ENCODE results near the gene PDE3A.

The PDE3A gene

GRCh38 chr12:20423557-20423956 is 55.2 kb downstream of the PDE3A start:
- Histone ChIP-seq H3K9ac (ENCODE audit: low read length in 2 of 2) (no peak overlapping the region), H3K4me1 (ENCODE audit: control insufficient read depth, insufficient read depth, low read length) (peaks cover 2% of the 10 kb centered on the region), H3K27me3 (ENCODE audit: control insufficient read depth in 1 of 2, insufficient read depth in 2 of 2, low read length in 2 of 2) (no peaks in the 10 kb centered on the region), H3K27ac (ENCODE audit: low read length) (no peak overlapping the region), H3K36me3 (ENCODE audit: control insufficient read depth in 2 of 2, insufficient read depth in 2 of 2, low read length in 2 of 2) (no peaks in the 10 kb centered on the region), H3K9me3 (ENCODE audit: control insufficient read depth in 2 of 2, low read length in 2 of 2) (no peaks in the 10 kb centered on the region), H3K4me3 (ENCODE audit: low read length in 2 of 2) (no peak overlapping the region)

GRCh38 chr12:20424841-20425240 is 56.5 kb downstream of the PDE3A start:
- no peaks in the 10 kb centered on the region for H3K27me3 ChIP-seq (ENCODE audit: control insufficient read depth in 1 of 2, insufficient read depth in 2 of 2, low read length in 2 of 2)
- no peak overlapping the region for H3K9ac ChIP-seq (ENCODE audit: low read length in 2 of 2)
- no peaks in the 10 kb centered on the region for H3K9me3 ChIP-seq (ENCODE audit: control insufficient read depth in 2 of 2, low read length in 2 of 2)
- peaks cover 2% of the 10 kb centered on the region for H3K4me1 ChIP-seq (ENCODE audit: control insufficient read depth, insufficient read depth, low read length)
- no peak overlapping the region for H3K4me3 ChIP-seq (ENCODE audit: low read length in 2 of 2)
- H3K36me3 ChIP-seq (ENCODE audit: control insufficient read depth in 2 of 2, insufficient read depth in 2 of 2, low read length in 2 of 2) = no peaks in the 10 kb centered on the region
- no peak overlapping the region for H3K27ac ChIP-seq (ENCODE audit: low read length)

DNA sequence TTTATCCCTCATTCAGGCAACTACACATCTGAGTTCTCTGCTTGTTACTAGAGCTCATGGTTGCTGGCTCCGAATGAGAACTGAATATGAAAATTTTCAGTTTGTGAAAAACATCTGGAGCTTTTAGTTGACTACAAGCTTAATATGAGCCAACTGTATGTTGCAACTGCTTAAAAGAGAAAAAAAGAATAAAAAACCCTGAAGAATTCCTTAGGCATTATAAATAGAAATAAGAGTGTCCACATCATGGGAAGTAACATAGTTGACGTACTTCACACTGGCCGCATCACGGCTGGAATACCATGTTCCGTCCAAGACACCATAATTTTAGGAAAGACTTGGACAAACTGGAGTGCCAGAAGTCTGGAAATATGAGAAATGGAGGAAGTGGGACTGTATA is 57.9 kb downstream of the PDE3A start:
- Histone ChIP-seq H3K36me3 (ENCODE audit: control insufficient read depth in 2 of 2, insufficient read depth in 2 of 2, low read length in 2 of 2) (no peaks in the 10 kb centered on the region), H3K4me3 (ENCODE audit: low read length in 2 of 2) (no peak overlapping the region), H3K4me1 (ENCODE audit: control insufficient read depth, insufficient read depth, low read length) (peaks cover 2% of the 10 kb centered on the region), H3K27ac (ENCODE audit: low read length) (no peak overlapping the region), H3K9ac (ENCODE audit: low read length in 2 of 2) (no peak overlapping the region), H3K27me3 (ENCODE audit: control insufficient read depth in 1 of 2, insufficient read depth in 2 of 2, low read length in 2 of 2) (no peaks in the 10 kb centered on the region), H3K9me3 (ENCODE audit: control insufficient read depth in 2 of 2, low read length in 2 of 2) (no peaks in the 10 kb centered on the region)

DNA sequence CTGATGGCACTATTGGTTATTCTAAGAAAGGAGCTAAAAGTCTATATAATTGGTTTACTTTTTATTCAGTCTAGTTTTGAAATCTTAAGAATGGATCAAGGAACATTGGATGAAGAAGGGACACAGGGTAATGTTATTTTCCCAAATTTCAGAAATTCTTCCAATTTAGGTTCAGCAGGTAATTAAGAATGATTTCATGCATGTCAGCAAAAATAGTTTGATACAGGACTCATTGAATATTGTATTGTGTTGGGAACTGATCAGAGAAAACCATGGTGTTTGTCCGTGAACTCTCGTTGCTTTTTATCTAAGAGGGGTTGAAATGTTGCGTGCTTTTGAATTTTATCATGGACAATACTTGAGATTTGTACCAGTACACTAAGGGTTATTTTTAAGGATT is 58.6 kb downstream of the PDE3A start:
- no peaks in the 10 kb centered on the region for H3K9me3 ChIP-seq (ENCODE audit: control insufficient read depth in 2 of 2, low read length in 2 of 2)
- H3K27ac ChIP-seq (ENCODE audit: low read length) = no peak overlapping the region
- no peak overlapping the region for H3K4me3 ChIP-seq (ENCODE audit: low read length in 2 of 2)
- H3K36me3 ChIP-seq (ENCODE audit: control insufficient read depth in 2 of 2, insufficient read depth in 2 of 2, low read length in 2 of 2) = no peaks in the 10 kb centered on the region
- no peaks in the 10 kb centered on the region for H3K27me3 ChIP-seq (ENCODE audit: control insufficient read depth in 1 of 2, insufficient read depth in 2 of 2, low read length in 2 of 2)
- peaks cover 2% of the 10 kb centered on the region for H3K4me1 ChIP-seq (ENCODE audit: control insufficient read depth, insufficient read depth, low read length)
- no peak overlapping the region for H3K9ac ChIP-seq (ENCODE audit: low read length in 2 of 2)

DNA sequence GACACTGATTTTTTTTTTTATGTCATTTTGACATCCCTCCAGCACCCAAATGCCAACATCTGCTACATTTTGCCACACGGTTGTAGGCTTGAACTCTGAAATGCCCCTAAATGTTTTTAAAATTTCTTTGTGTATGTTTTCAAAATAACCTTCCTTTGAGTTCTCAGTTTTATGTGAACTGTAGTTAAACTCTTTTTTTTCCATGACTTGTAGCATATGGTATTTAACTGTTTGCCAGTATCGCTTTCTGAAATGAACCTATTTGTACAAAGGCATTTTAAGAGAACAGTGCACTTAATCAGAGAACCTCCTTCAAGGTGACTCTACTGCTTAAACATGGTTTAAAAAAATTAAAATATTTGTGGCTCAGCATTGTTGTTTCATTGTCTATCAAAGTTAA is 61.5 kb downstream of the PDE3A start:
- H3K36me3 ChIP-seq (ENCODE audit: control insufficient read depth in 2 of 2, insufficient read depth in 2 of 2, low read length in 2 of 2) = no peaks in the 10 kb centered on the region
- H3K4me3 ChIP-seq (ENCODE audit: low read length in 2 of 2) = no peak overlapping the region
- H3K9ac ChIP-seq (ENCODE audit: low read length in 2 of 2) = no peak overlapping the region
- no peaks in the 10 kb centered on the region for H3K27me3 ChIP-seq (ENCODE audit: control insufficient read depth in 1 of 2, insufficient read depth in 2 of 2, low read length in 2 of 2)
- no peaks in the 10 kb centered on the region for H3K9me3 ChIP-seq (ENCODE audit: control insufficient read depth in 2 of 2, low read length in 2 of 2)
- no peaks in the 10 kb centered on the region for H3K4me1 ChIP-seq (ENCODE audit: control insufficient read depth, insufficient read depth, low read length)
- H3K27ac ChIP-seq (ENCODE audit: low read length) = no peak overlapping the region

DNA sequence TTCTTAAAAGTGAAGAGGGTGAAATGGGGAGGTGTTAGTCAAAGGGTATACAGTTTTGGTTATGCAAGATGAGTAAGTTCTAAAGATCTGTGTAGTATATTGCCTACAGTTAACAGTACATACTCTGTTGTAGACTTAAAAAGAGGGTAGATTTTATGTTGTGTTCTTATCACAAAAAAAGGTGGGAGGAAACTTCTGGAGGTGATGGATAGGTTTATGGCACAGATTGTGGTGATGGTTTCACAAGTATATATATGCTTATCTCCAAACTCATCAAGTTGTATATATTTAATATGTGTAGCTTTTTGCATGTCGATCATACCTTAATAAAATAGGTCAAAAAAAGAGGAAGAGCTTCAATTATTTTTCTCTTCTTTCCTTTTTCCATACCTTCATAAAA is 64.0 kb downstream of the PDE3A start:
- H3K27ac ChIP-seq (ENCODE audit: low read length) = no peak overlapping the region
- no peak overlapping the region for H3K4me3 ChIP-seq (ENCODE audit: low read length in 2 of 2)
- no peaks in the 10 kb centered on the region for H3K9me3 ChIP-seq (ENCODE audit: control insufficient read depth in 2 of 2, low read length in 2 of 2)
- no peak overlapping the region for H3K9ac ChIP-seq (ENCODE audit: low read length in 2 of 2)
- H3K4me1 ChIP-seq (ENCODE audit: control insufficient read depth, insufficient read depth, low read length) = no peaks in the 10 kb centered on the region
- H3K27me3 ChIP-seq (ENCODE audit: control insufficient read depth in 1 of 2, insufficient read depth in 2 of 2, low read length in 2 of 2) = no peaks in the 10 kb centered on the region
- H3K36me3 ChIP-seq (ENCODE audit: control insufficient read depth in 2 of 2, insufficient read depth in 2 of 2, low read length in 2 of 2) = no peaks in the 10 kb centered on the region

DNA sequence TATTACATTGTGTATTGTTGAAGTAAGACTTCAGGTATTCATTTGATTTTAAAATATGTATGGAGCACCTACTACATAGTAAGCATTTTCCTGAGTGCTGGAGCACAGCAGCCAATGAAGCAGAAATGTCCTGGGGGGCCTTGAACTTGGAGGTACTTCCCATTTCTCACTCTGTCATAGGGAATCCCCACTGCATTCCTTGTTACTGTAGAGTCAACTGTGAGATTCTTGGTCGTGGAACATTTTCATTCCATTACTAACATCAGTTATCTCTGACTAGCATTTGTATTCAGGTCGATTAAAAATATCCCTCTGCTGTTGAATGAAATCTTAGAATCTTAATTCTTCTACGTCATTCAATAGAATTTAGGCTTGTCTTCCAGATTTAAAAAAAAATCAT is 66.7 kb downstream of the PDE3A start:
- H3K9ac ChIP-seq (ENCODE audit: low read length in 2 of 2) = no peak overlapping the region
- H3K9me3 ChIP-seq (ENCODE audit: control insufficient read depth in 2 of 2, low read length in 2 of 2) = no peaks in the 10 kb centered on the region
- H3K4me3 ChIP-seq (ENCODE audit: low read length in 2 of 2) = no peak overlapping the region
- no peak overlapping the region for H3K27ac ChIP-seq (ENCODE audit: low read length)
- H3K4me1 ChIP-seq (ENCODE audit: control insufficient read depth, insufficient read depth, low read length) = no peaks in the 10 kb centered on the region
- no peaks in the 10 kb centered on the region for H3K36me3 ChIP-seq (ENCODE audit: control insufficient read depth in 2 of 2, insufficient read depth in 2 of 2, low read length in 2 of 2)
- no peaks in the 10 kb centered on the region for H3K27me3 ChIP-seq (ENCODE audit: control insufficient read depth in 1 of 2, insufficient read depth in 2 of 2, low read length in 2 of 2)

DNA sequence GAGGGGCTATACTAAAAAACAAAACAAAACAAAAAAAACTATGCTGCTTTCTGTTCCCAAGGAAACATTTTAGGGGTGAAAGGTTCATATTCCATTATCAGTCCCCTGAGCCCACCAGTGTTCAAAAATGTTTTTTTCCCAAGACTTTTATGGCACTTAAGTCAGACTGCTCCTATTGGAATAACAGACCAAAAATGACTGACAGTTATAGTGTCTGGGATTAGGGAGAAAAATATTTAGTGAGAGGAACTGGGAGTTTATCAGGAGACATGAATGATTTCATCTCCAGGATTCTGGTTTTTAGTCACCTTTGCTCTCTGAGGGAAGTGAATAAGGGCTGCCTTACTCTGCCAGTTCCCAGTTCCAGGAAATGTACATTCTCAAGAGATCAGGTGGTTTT is 68.0 kb downstream of the PDE3A start:
- H3K9me3 ChIP-seq (ENCODE audit: control insufficient read depth in 2 of 2, low read length in 2 of 2) = no peaks in the 10 kb centered on the region
- H3K4me3 ChIP-seq (ENCODE audit: low read length in 2 of 2) = no peak overlapping the region
- H3K9ac ChIP-seq (ENCODE audit: low read length in 2 of 2) = no peak overlapping the region
- no peaks in the 10 kb centered on the region for H3K4me1 ChIP-seq (ENCODE audit: control insufficient read depth, insufficient read depth, low read length)
- no peaks in the 10 kb centered on the region for H3K36me3 ChIP-seq (ENCODE audit: control insufficient read depth in 2 of 2, insufficient read depth in 2 of 2, low read length in 2 of 2)
- no peak overlapping the region for H3K27ac ChIP-seq (ENCODE audit: low read length)
- H3K27me3 ChIP-seq (ENCODE audit: control insufficient read depth in 1 of 2, insufficient read depth in 2 of 2, low read length in 2 of 2) = no peaks in the 10 kb centered on the region

GRCh38 chr12:20438299-20438779 is 70.0 kb downstream of the PDE3A start:
- Histone ChIP-seq H3K27me3 (ENCODE audit: control insufficient read depth in 1 of 2, insufficient read depth in 2 of 2, low read length in 2 of 2) (no peaks in the 10 kb centered on the region), H3K9ac (ENCODE audit: low read length in 2 of 2) (no peak overlapping the region), H3K4me1 (ENCODE audit: control insufficient read depth, insufficient read depth, low read length) (no peaks in the 10 kb centered on the region), H3K9me3 (ENCODE audit: control insufficient read depth in 2 of 2, low read length in 2 of 2) (no peaks in the 10 kb centered on the region), H3K4me3 (ENCODE audit: low read length in 2 of 2) (no peak overlapping the region), H3K27ac (ENCODE audit: low read length) (no peak overlapping the region), H3K36me3 (ENCODE audit: control insufficient read depth in 2 of 2, insufficient read depth in 2 of 2, low read length in 2 of 2) (no peaks in the 10 kb centered on the region)

GRCh38 chr12:20439626-20440025 is 71.3 kb downstream of the PDE3A start:
- no peak overlapping the region for H3K27ac ChIP-seq (ENCODE audit: low read length)
- no peaks in the 10 kb centered on the region for H3K27me3 ChIP-seq (ENCODE audit: control insufficient read depth in 1 of 2, insufficient read depth in 2 of 2, low read length in 2 of 2)
- no peak overlapping the region for H3K4me3 ChIP-seq (ENCODE audit: low read length in 2 of 2)
- no peaks in the 10 kb centered on the region for H3K36me3 ChIP-seq (ENCODE audit: control insufficient read depth in 2 of 2, insufficient read depth in 2 of 2, low read length in 2 of 2)
- no peaks in the 10 kb centered on the region for H3K9me3 ChIP-seq (ENCODE audit: control insufficient read depth in 2 of 2, low read length in 2 of 2)
- H3K9ac ChIP-seq (ENCODE audit: low read length in 2 of 2) = no peak overlapping the region
- peaks cover 3% of the 10 kb centered on the region for H3K4me1 ChIP-seq (ENCODE audit: control insufficient read depth, insufficient read depth, low read length)

GRCh38 chr12:20440408-20440807 is 72.1 kb downstream of the PDE3A start:
- Histone ChIP-seq H3K27ac (ENCODE audit: low read length) (no peak overlapping the region), H3K9ac (ENCODE audit: low read length in 2 of 2) (no peak overlapping the region), H3K4me1 (ENCODE audit: control insufficient read depth, insufficient read depth, low read length) (peaks cover 6% of the 10 kb centered on the region), H3K27me3 (ENCODE audit: control insufficient read depth in 1 of 2, insufficient read depth in 2 of 2, low read length in 2 of 2) (no peaks in the 10 kb centered on the region), H3K36me3 (ENCODE audit: control insufficient read depth in 2 of 2, insufficient read depth in 2 of 2, low read length in 2 of 2) (no peaks in the 10 kb centered on the region), H3K4me3 (ENCODE audit: low read length in 2 of 2) (no peak overlapping the region), H3K9me3 (ENCODE audit: control insufficient read depth in 2 of 2, low read length in 2 of 2) (no peaks in the 10 kb centered on the region)

All from stomach smooth muscle (tissue), 2 donors.